HL-60 (cell line): ENCODE data around the gene SETDB2.

Experiments used
- DNase-seq, 2 experiments: peaks; one replicate each; pipeline ENCODE4 v3.0.0-alpha.2; 2010 to 2020; ENCODE audit warnings: low read depth in 1 of 2, low spot score in 1 of 2
- H3K27ac ChIP-seq: fragments of 250-450 bp; sonication (Bioruptor Pico); replicated peaks from 2 replicates; pipeline ENCODE4 v1.5.1; 2020; ENCODE audit warnings: mild to moderate bottlenecking, moderate library complexity
- H3K27me3 ChIP-seq: fragments of 250-450 bp; sonication (Bioruptor Pico); 2 replicates; pipeline ENCODE4 v1.5.1; 2021; ENCODE audit warnings: mild to moderate bottlenecking, moderate library complexity; ENCODE audit not compliant: insufficient read depth, poor library complexity, severe bottlenecking
- H3K4me3 ChIP-seq: replicated peaks from 2 replicates; pipeline ENCODE4 v1.5.1; 2011; ENCODE audit warnings: mild to moderate bottlenecking, control low read depth, low read length; ENCODE audit not compliant: insufficient read depth
- GABPA ChIP-seq: IDR thresholded peaks from 2 replicates; pipeline ENCODE4 v1.6.1; 2012; ENCODE audit warnings: low read depth
- POLR2AphosphoS5 ChIP-seq: IDR thresholded peaks from 2 replicates; pipeline ENCODE4 v1.6.1; 2012; ENCODE audit warnings: low read depth
- SPI1 ChIP-seq: IDR thresholded peaks from 2 replicates; pipeline ENCODE4 v1.6.1; 2012; ENCODE audit warnings: low read depth, mild to moderate bottlenecking, borderline replicate concordance
- TF ChIP-seq, protein P1 (sequence below): IDR thresholded peaks from one replicate; pipeline ENCODE4 v1.5.1; 2011; ENCODE audit warnings: low read length, control low read depth, inconsistent platforms; ENCODE audit not compliant: insufficient read depth
- TF ChIP-seq, protein P2 (sequence below): IDR thresholded peaks from 2 replicates; pipeline ENCODE4 v1.6.1; 2012; ENCODE audit warnings: low read depth; ENCODE audit not compliant: insufficient replicate concordance

Gene SETDB2

DNA sequence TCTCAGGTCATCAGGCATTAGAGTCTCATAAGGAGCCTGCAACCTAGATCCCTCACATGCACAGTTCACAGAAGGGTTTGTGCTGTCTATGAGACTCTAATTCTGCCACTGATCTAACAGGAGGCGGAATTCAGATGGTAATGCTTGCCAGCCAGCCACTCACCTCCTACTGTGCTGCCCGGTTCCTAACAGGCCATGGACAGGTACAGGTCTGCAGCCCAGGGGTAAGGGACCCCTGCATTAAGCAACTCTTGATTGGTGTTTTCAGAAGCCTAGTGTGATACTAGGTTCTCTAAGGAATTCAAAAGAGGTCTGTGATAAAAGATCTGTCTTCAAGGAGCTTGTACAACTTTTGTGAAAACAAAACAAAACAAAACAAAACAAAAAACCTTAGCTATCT lies 31.3 kb upstream of the SETDB2 start:
- no peak overlapping the region for H3K27ac ChIP-seq
- TF ChIP-seq POLR2AphosphoS5 (no peak), GABPA (no peak), SPI1 (no peak)
- TF ChIP-seq, protein P1, sequence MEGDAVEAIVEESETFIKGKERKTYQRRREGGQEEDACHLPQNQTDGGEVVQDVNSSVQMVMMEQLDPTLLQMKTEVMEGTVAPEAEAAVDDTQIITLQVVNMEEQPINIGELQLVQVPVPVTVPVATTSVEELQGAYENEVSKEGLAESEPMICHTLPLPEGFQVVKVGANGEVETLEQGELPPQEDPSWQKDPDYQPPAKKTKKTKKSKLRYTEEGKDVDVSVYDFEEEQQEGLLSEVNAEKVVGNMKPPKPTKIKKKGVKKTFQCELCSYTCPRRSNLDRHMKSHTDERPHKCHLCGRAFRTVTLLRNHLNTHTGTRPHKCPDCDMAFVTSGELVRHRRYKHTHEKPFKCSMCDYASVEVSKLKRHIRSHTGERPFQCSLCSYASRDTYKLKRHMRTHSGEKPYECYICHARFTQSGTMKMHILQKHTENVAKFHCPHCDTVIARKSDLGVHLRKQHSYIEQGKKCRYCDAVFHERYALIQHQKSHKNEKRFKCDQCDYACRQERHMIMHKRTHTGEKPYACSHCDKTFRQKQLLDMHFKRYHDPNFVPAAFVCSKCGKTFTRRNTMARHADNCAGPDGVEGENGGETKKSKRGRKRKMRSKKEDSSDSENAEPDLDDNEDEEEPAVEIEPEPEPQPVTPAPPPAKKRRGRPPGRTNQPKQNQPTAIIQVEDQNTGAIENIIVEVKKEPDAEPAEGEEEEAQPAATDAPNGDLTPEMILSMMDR: no peak
- TF ChIP-seq, protein P2, sequence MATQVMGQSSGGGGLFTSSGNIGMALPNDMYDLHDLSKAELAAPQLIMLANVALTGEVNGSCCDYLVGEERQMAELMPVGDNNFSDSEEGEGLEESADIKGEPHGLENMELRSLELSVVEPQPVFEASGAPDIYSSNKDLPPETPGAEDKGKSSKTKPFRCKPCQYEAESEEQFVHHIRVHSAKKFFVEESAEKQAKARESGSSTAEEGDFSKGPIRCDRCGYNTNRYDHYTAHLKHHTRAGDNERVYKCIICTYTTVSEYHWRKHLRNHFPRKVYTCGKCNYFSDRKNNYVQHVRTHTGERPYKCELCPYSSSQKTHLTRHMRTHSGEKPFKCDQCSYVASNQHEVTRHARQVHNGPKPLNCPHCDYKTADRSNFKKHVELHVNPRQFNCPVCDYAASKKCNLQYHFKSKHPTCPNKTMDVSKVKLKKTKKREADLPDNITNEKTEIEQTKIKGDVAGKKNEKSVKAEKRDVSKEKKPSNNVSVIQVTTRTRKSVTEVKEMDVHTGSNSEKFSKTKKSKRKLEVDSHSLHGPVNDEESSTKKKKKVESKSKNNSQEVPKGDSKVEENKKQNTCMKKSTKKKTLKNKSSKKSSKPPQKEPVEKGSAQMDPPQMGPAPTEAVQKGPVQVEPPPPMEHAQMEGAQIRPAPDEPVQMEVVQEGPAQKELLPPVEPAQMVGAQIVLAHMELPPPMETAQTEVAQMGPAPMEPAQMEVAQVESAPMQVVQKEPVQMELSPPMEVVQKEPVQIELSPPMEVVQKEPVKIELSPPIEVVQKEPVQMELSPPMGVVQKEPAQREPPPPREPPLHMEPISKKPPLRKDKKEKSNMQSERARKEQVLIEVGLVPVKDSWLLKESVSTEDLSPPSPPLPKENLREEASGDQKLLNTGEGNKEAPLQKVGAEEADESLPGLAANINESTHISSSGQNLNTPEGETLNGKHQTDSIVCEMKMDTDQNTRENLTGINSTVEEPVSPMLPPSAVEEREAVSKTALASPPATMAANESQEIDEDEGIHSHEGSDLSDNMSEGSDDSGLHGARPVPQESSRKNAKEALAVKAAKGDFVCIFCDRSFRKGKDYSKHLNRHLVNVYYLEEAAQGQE: no peak
- H3K4me3 ChIP-seq: no peak overlapping the region
- H3K27me3 ChIP-seq: no peaks in the 10 kb centered on the region
- no peak for DNase-seq

- TF ChIP-seq, protein P1: no peak
- TF ChIP-seq POLR2AphosphoS5: no peak
- Histone ChIP-seq H3K27ac (no peak overlapping the region), H3K4me3 (no peak overlapping the region), H3K27me3 (no peaks in the 10 kb centered on the region)
- DNase-seq: peak in 1 of 2 experiments; percentile 14
Measured at GRCh38 chr13:49417161-49417560, 26.9 kb upstream of the SETDB2 start.

- H3K4me3 ChIP-seq: no peak overlapping the region
- TF ChIP-seq SPI1 (peak; percentile 99), GABPA (no peak)
- no peak overlapping the region for H3K27ac ChIP-seq
- peak in 1 of 2 experiments; percentile 53 for DNase-seq
- H3K27me3 ChIP-seq: no peaks in the 10 kb centered on the region
Measured at GRCh38 chr13:49418206-49418605, 25.9 kb upstream of the SETDB2 start.

GRCh38 chr13:49419276-49419675 lies 24.8 kb upstream of the SETDB2 start:
- Histone ChIP-seq H3K27me3 (no peaks in the 10 kb centered on the region), H3K27ac (no peak overlapping the region), H3K4me3 (no peak overlapping the region)
- TF ChIP-seq GABPA (no peak), SPI1 (no peak), POLR2AphosphoS5 (no peak)
- TF ChIP-seq, protein P1: no peak
- TF ChIP-seq, protein P2: no peak
- no peak for DNase-seq
